ENCODE measurements around the gene GJB3.

The GJB3 gene

DNA sequence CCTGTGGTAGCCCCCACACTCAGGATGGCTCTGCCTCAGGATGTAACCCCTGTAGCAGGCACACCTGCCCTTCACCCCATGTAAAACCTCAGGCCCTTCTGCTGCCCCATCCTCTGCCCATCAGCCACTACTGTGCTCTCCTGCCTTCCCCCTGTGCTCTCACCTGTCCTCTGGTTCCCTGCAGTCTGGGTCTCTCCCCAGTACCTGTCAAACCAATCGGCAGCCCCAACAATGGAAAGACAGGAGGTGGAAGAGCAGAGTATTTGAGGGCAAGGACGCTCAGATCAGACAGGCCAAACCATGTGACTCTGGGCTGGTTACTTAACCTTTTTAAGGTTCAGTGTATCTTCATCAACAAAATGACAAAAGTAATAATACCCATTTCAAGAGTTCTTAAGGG, 47.6 kb downstream of the GJB3 start:
- no peak for TF ChIP-seq CTCF (IDR thresholded peaks at IDR 0.05; ENCODE audit: extremely low read depth, insufficient read depth, missing control alignments)
- DNase-seq (ENCODE audit: low spot score) = no peak
- in situ Hi-C loops (cut with MboI; ENCODE audit: low pct_unique_long_range_greater_than_20kb, low sequenced_read_pairs, unreplicated experiment) = no loop called here

GRCh38 chr1:34829250-34829649, 48.2 kb downstream of the GJB3 start:
- no peak for DNase-seq (ENCODE audit: low spot score)
- in situ Hi-C loops (cut with MboI; ENCODE audit: low pct_unique_long_range_greater_than_20kb, low sequenced_read_pairs, unreplicated experiment) = no loop called here
- TF ChIP-seq CTCF (IDR thresholded peaks at IDR 0.05; ENCODE audit: extremely low read depth, insufficient read depth, missing control alignments) = no peak

DNA sequence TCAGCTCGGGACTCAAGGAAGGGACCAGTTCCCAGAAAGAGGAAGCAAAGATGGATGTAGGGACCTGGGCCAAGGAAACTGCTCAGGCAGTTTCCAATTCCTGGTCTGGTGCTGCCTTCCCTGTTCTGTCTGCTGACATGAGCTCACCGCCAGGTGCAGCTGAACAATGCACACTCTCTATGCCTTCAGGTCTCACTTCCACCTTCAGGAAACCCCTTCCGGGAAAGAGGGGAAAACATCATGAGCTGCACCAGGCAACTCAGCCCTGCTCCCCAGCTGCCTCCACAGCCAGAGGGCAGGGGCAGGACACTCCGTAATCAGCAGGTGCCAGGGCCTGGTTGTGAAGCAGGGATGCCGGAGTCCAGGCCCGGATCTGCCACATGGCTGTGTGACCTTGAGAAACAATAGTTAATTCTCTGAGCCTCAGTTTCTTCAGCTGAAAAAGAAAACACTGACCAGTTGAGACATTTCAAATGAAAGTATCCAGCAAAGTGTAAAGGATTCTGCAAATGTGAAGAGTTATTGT, 50.8 kb downstream of the GJB3 start:
- no peak for TF ChIP-seq CTCF (IDR thresholded peaks at IDR 0.05; ENCODE audit: extremely low read depth, insufficient read depth, missing control alignments)

GRCh38 chr1:34833711-34834110, 52.7 kb downstream of the GJB3 start:
- in situ Hi-C loops (cut with MboI; ENCODE audit: low pct_unique_long_range_greater_than_20kb, low sequenced_read_pairs, unreplicated experiment) = no loop called here
- no peak for DNase-seq (ENCODE audit: low spot score)
- TF ChIP-seq CTCF (IDR thresholded peaks at IDR 0.05; ENCODE audit: extremely low read depth, insufficient read depth, missing control alignments) = no peak

More for the DNA sequence above, 50.8 kb downstream of the GJB3 start:
- no peak for DNase-seq (ENCODE audit: low spot score)
- in situ Hi-C loops (cut with MboI; ENCODE audit: low pct_unique_long_range_greater_than_20kb, low sequenced_read_pairs, unreplicated experiment) = no loop called here

Measured in GM13977 (cell line).